GM12874 (cell line): ENCODE data around the gene LY6G6F.

ENCODE experiments used
- CTCF ChIP-seq: IDR thresholded peaks from 2 replicates; pipeline ENCODE4 v1.5.1; 2011; ENCODE audit warnings: low read depth, mild to moderate bottlenecking, control low read depth, low read length, moderate library complexity; ENCODE audit not compliant: insufficient read depth

Gene LY6G6F

DNA sequence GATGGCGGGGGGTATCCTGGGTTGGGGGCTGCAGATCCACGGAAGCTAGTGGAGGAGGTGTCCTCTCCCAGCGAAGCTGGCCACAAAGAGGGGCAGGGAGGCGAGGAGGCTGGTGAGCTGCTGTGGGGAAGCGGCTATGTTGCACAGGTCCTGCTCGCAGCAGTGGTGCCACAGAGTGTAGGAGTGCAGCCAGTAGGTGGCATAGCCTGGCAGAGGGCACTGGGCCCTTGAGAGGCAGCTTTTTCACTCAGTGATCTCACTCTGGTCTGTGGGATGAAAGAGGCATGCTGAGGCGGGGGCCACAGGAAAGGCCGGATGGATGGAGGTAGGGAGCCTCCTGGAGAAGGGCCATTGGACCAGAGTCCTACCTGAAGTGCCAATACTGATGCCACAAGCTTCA is 5.6 kb downstream of the LY6G6F start:
- 0 out of 2 replicates have a peak, but pooled peaks have one; percentile 19 for TF ChIP-seq CTCF

GRCh38 chr6:31713465-31713864 is 6.8 kb downstream of the LY6G6F start:
- TF ChIP-seq CTCF, result no peak

GRCh38 chr6:31713991-31714684 is 7.5 kb downstream of the LY6G6F start:
- no peak for TF ChIP-seq CTCF

DNA sequence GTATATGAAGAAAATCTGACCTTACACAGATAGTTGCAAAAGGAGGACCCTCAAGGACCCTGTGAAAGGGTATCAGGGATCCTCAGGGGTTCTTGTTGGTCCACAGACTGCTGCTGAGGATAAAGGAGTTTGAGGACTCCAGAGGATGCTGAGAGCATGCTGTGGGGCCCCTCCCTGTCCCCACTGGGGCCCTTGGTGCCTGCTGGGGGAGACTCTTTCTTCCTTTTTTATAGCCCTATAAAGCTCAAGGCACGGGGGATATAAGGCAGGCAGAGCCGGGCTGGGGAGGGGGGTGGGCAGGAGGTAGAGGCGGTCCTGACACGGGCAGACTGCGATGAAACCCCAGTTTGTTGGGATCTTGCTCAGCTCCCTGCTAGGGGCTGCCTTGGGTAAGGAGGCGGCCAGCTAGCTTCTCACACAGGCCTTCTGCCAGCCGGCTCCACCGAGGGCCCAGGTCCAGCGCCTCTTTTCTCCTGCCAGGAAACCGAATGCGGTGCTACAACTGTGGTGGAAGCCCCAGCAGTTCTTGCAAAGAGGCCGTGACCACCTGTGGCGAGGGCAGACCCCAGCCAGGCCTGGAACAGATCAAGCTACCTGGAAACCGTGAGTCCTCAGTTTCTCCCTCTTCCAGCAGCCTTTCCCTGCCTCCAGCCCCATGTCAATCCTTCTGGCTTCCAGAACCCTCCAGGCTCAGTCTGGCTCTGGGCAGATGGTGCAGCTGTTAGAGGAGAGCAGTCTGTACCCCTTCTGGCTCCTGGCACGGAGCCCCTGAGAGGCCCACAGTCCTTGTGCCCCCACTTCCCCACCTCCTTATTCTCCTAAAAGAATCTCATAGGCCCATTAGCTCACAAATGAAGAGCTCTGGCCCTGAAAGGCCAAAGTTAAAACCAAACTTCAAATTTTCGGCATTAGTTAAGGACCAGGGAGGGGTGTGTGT is 8.6 kb downstream of the LY6G6F start, which contains the start of gene LY6G6D:
Gene LY6G6D (plus strand): TSS at position 327 of the 937 bp plus-strand sequence. CDS start 8 bp downstream, at position 335.
- TF ChIP-seq CTCF, result no peak

DNA sequence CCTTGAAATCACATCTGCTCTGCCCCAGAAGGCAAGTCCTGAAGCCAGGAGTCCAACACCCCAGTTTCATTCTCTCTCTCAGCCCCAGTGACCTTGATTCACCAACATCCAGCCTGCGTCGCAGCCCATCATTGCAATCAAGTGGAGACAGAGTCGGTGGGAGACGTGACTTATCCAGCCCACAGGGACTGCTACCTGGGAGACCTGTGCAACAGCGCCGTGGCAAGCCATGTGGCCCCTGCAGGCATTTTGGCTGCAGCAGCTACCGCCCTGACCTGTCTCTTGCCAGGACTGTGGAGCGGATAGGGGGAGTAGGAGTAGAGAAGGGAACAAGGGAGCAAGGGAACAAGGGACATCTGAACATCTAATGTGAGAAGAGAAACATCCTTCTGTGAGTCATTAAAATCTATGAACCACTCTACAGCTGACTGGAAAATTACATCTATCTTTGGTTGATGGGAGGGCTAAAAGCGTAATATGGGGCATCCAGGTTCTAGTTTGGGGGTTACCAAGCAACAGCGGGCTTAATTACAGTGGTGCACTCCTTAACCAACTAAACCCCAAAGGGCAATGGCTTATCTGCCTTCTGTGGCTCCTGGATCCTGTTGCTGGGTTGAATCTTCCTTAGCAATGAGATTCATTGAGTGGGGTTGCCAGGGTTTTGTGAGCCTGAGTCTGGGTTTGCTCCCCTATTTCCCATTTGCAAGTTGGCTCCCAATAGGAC is 11.0 kb downstream of the LY6G6F start:
- no peak for TF ChIP-seq CTCF

DNA sequence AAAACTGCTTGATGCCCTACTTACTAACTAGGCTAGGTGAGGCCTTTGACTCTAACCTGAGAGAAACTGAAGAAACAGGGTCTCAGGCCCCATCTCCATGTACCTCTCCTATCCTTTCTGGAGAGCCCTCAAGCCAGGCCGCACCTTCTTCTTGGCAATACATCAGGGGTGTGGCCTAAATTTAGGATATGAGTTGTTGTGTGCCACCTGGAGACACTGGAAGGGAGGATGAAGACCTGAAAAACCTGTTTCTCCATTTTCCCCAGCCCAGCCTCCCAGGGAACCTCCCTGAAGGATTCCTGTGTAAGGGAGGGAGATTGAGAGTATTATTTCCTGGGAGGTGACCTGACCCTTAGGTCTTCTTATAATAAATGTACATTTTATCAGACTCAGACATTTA is 11.6 kb downstream of the LY6G6F start:
- TF ChIP-seq CTCF, result no peak

GRCh38 chr6:31719001-31719400 is 12.3 kb downstream of the LY6G6F start:
- TF ChIP-seq CTCF, result no peak
